Iris pigment epithelial cell (primary cell): ENCODE measurements around the gene MXD3.
"Not testable (repeated sequence)": the region's sequence is repeated elsewhere in the genome, so short reads cannot be mapped to it uniquely, and the experiment has no call there.

Experiments
- DNase-seq: peaks from one replicate; pipeline ENCODE4 v3.0.0-alpha.2; 2011; ENCODE audit warnings: low read depth

Gene MXD3

DNA sequence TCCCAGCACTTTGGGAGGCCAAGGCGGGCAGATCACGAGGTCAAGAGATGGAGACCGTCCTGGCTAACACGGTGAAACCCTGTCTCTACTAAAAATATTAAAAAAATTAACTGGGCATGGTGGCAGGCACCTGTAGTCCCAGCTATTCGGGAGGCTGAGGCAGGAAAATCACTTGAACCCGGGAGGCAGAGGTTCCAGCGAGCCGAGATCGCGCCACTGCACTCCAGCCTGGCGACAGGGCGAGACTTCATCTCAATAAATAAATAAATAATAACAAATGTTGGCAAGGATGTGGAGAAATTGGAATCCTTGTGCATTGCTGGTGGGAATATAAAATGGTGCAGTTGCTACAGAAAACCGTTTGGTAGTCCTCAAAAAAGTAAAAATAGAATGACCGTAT, 31.3 kb upstream of the MXD3 start:
- DNase-seq, result not testable (repeated sequence)

DNA sequence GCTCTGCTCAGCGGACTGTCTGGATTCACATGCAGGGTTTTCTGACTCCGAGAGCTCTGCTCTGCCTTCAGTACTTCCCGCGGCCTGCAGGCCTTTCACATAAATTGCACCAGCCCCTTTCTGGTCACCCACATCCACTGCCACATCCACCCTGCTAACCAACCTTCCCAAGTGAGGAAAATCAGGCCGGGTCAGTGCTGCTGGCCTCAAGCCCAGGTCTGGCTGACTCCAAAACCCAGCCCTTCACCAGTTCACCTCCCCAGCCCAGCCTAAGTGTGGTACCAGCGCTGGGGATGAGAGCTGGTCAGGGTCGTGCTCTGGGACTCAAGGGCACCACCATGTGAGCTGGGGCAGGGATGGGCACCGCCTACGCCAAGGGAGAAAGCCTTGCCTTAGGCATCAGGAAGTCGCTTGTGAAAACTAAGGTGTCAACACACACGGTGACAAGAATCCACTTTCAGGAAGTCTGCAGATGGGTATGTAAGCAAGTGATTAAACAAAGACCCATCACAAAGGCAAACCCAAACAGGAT, 27.5 kb upstream of the MXD3 start:
- DNase-seq, result no peak

GRCh38 chr5:177338251-177339106, 26.8 kb upstream of the MXD3 start:
- DNase-seq, result no peak

GRCh38 chr5:177336603-177337494, 25.2 kb upstream of the MXD3 start:
- DNase-seq, result no peak

DNA sequence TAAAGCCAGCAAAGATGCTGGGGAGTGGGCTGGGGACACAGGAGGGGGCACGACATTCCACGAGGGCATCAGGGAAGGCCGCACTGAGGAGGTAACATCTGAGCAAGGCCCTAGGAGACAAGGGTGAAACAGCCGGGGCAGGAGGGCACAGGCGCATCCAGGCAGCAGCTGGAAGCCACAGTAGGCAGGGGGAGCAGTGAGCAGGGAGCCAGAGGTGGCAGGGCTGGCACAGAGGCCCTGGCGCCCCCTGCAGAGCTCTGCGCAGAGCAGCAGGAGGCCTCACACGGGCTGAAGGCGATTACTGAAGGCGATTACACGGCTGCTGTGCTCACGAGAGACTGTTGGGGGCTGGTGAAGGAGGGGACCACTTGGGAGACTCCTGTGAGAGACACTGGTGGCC, 24.4 kb upstream of the MXD3 start:
- no peak for DNase-seq

DNA sequence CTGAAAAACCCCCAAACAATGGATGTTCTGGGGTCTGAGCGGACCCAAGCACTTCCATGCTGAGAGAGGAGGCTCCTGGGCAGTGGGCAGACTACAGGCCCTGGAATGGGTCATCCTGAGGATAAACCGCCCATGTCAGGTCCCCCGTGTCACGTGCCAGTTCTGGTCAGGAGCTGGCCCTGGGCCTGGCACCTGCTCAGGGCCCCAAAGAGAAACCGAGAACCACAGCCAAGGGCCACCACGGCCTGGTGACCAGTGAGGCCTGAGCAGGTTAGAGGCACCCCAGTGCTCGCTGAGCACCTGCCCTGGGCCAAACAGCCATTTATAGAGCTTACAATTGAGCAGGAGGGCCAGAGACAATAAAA, 24.0 kb upstream of the MXD3 start:
- no peak for DNase-seq

GRCh38 chr5:177334781-177335700, 23.3 kb upstream of the MXD3 start:
- DNase-seq, result no peak

DNA sequence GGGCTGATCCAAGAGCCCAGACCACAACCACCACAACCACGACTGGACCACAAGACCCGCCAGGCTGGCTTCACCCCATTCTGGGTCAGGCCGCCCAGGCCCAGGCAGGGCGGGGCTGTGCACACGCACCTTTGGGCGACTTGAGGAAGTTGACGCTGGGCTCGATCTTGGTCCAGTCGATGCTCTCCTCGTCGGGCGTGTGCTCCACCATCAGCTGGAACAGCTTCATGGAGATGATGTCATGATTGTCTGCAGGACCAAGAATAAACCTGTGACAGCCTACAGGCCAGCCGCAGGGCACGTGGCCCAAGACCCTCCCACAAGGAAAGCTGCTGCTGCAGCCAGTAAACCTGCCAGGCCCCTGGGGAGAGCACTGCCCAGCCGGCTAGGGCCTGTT, 22.5 kb upstream of the MXD3 start:
- DNase-seq, result no peak

DNA sequence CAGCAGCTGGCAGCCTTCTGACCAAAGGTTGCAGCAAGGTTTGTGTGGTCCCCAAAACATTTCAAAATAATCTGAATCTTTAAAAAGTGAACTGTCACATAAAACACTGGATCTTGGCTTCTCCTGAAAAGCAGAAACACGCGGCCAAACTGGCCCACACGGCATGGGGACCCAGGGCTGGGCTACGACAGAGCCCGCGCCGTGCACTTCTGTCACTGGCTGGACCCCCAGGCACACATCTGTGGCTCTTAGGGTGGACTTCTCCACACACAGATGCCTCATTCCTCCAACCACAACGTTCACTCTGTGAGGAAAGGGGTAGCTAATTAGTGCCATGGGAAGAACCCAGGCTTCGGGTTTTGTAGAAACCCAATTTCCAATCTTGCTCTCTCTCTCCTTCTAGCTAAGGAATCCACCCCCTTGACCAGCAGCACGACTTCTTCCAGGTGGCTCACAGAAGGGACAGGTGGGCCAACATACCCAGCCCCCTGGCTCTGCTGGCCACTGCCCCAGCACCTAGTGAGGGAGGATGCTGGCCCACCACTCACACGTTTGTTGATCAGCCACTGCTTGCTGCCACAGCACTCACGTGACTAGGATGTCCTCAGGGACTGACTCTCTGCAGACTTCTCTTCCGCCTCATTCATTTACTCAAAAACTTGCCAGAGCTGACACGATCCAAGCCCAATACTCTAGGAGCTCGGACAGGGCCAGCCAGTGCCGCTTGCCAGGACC, 21.9 kb upstream of the MXD3 start:
- no peak for DNase-seq

DNA sequence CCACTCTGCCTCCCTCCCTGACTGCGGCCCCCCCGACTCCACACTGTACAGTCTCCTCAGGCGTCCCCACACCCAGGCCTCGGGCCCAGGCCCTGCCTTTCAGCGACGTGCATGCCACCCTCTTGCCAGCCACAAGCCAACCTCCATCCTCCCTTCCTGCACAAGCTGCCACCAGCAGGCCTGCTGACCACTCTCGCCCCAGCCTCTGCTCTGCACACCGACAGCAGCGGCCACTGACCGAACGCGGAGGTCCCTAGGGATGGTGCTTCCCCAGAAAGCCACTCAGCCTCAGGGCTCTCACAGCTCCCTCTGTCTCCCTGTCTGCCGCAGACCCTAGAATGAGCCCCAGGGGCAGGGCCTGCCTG, 21.2 kb upstream of the MXD3 start:
- DNase-seq, result no peak

GRCh38 chr5:177332031-177332895, 20.6 kb upstream of the MXD3 start:
- DNase-seq, result no peak

- DNase-seq, result no peak
These were observed 19.5 kb upstream of the MXD3 start for GRCh38 chr5:177330991-177331842.

DNA sequence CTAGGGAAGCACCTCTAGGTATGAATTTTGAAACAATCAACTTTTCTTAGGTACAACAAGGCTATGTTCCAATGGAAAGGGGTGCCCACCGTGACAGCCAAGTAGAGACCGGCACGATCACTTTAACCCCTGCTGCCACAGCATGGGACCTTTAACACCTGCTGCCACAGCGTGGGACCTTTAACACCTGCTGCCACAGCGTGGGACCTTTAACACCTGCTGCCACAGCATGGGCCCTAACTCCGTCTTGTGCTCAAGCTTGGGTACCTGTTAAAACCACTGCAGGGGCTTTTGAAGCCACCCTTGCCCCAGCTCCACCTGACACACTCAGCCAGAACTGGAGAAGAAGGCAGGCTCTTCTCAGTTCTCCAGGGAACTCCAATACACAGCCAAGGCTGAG, 18.2 kb upstream of the MXD3 start:
- DNase-seq, result no peak

DNA sequence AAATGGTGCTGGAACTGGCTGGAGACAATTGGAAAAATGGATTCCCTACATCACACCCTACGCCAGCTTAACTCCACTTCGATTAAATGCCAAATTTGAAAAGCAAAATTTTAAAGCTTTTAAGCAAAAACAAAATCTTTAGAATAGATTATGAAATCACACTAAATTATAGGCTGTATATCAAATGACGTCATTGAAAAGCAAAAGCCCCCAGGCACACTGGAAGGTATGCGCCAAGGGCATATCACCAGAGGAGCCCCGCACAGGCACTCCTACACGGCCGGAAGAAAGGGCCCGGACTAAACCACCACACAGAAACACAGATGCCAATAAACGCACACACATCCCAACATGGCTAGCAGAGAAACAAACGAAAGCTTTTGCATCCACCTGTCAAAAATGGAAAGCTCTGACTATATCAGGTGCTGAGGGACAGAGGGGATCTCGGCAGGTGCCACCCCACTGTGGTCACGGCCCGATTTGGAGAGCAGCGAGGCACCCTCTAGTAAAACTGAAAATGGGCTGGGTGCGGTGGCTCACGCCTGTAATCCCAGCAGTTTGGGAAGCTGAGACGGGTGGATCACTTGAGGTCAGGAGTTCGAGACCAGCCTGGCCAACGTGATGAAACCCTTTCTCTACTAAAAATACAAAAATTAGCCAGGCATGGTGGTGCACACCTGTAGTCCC, 17.0 kb upstream of the MXD3 start:
- DNase-seq, result no peak

DNA sequence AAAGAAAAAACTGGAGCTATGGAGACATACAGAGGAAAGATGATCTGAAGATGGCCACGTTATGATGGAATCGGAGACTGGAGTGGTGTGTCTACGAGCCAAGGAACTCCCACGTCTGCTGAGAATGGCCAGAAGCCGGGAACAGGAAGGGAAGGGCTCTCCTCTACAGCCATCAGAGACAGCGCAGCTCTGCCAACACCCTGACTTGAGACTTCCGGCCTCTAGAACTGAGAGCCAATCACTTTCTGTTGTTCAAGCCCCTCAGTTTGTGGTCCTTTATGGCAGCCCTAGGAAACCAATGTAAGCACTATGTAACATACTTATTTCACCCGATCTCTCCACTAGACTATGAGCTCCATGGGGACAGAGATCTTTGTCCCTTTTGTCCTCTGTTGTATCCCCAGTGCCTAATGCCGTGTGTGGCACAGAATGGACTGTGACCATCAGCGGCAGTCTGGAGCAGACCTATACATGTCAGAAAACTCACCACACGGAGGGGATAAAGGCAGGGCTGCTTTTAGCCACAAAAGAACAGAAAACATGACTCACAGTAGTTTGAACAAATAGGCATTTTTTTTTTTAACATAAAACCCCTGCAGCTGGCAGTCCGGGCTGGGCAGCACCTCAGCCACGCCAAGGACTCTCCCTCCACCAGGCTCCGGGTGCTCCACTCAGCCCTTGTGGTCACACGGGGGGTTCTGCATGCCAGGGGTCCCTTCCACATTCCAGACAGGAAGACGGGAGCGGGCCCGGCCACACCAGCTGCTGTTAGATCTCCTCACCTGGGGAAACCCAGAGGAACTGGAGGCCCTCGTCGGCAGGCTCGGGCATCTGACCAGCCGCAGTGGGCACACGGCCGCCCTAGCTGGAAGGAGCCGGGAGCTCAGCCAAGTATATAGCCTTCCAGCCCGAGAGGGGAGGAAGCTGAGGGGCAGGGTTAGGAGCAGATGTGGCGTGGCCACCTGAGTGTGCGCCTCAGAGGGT, 16.1 kb upstream of the MXD3 start:
- DNase-seq, result peak; percentile 62

DNA sequence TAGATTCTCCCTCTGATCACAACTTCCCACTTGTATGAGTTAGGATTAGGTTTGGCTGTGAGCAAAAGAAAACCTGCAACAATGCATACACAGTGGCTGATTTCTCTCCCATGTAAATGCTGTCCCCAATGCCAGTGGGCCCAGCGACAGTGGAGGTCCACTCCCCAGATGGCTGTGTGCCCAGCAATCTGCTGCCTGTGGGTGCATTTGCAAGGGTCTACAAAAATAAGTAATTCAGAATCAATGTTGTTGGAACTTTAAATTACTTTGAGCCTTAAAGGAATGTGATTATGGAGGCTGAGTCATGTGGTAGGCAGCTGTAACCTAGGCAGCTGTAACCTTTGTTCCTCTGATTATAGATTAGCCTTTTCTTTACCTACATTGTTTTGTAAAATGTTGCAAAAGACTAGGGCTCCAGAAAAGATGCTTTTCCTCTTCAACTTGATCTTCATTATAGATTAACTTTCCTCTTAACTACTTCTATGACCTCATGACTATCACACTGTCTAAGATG, 14.2 kb upstream of the MXD3 start:
- DNase-seq, result no peak

GRCh38 chr5:177320879-177321278, 9.2 kb upstream of the MXD3 start:
- no peak for DNase-seq
